Adrenal gland (tissue), 12 donors: ENCODE results near the gene GALNT10. TPM values are rescaled to one million over a fixed set of nuclear protein-coding genes. Genes with fewer than 3 reads are reported as not detected.
A peak's percentile ranks its signal among the peaks of the same experiment; 100 is the strongest.

Experiments
- DNase-seq, 7 donors: peaks; one replicate each; pipeline ENCODE4 v3.0.0-alpha.2; 2019 to 2020
- H3K27ac ChIP-seq, 5 donors: fragments of 200-600 bp; sonication (generic) in 4 of 5; 1 replicate in 3 of 5; 2 replicates in 2 of 5; pipeline versions ENCODE4 v1.5.1 to v1.8.0; 2016 to 2020; ENCODE audit warnings: mild to moderate bottlenecking in 1 of 5
- H3K27me3 ChIP-seq: fragments of 200-600 bp; 2 replicates; pipeline ENCODE4 v1.8.0; 2021
- H3K36me3 ChIP-seq, 2 donors: fragments of 200-600 bp; replicated peaks in 1 of 2; 1 replicate in 1 of 2; 2 replicates in 1 of 2; pipeline versions ENCODE4 v1.5.1 to v1.8.0; 2018 to 2022
- H3K4me1 ChIP-seq, 2 donors: fragments of 200-600 bp; replicated peaks in 1 of 2; 1 replicate in 1 of 2; 2 replicates in 1 of 2; pipeline versions ENCODE4 v1.5.1 to v1.8.0; 2018 to 2021
- H3K4me3 ChIP-seq, 4 donors: fragments of 200-600 bp; sonication (generic) in 3 of 4; one replicate each; pipeline ENCODE4 v1.5.1; 2016 to 2018
- H3K9me3 ChIP-seq, 3 donors: fragments of 200-600 bp; sonication (generic) in 1 of 3; replicated peaks in 1 of 3; 1 replicate in 2 of 3; 2 replicates in 1 of 3; pipeline versions ENCODE4 v1.5.1 to v1.8.0; 2016 to 2021
- CTCF ChIP-seq, 6 experiments: fragments of 450-650 bp in 4 of 6; fragments of 200-600 bp in 2 of 6; sonication (generic) in 1 of 6; IDR thresholded peaks; 1 replicate in 5 of 6; 2 replicates in 1 of 6; pipeline versions ENCODE4 v1.5.1 to v1.8.0; 2016 to 2021; ENCODE audit warnings: antibody characterized with exemption in 6 of 6, mild to moderate bottlenecking in 2 of 6, moderate library complexity in 1 of 6
- POLR2A ChIP-seq, 2 donors: fragments of 450-650 bp; IDR thresholded peaks; one replicate each; pipeline ENCODE4 v1.6.1; 2017; ENCODE audit warnings: antibody characterized with exemption in 2 of 2, mild to moderate bottlenecking in 2 of 2, moderate library complexity in 1 of 2
- WGBS, 4 donors: extraction: QIAGEN DNeasy Blood & Tissue Kit in 2 of 4; methylation state at CpG; one replicate each; pipeline versions ENCODE4 v1.1.5 to v1.1.7; 2013 to 2017; 5-methylcytosine and 5-hydroxymethylcytosine counted together
- intact Hi-C, 2 donors: fragments of 100-400 bp; cut with DNase I; formaldehyde crosslinking; loops; one replicate each; pipeline versions ENCODE4 v1.14.1 to v1.15.0; 2022 to 2023
- polyA plus RNA-seq, 3 donors: library from polyadenylated mRNA; stranded (reverse); fragments of 200-250 nt in 2 of 3; fragments of 350-450 nt in 1 of 3; fragmentation: Illumina TruSeq in 1 of 3; extraction: RNeasy Lipid Tissue Mini Kit (QIAGEN cat#74804) in 1 of 3; gene quantifications; one replicate each; pipeline ENCODE4 v1.2.3, GENCODE V29; 2013 to 2014
- total RNA-seq, 9 donors: library from RNA; depleted of rRNA in 4 of 9; stranded (reverse); fragments of >200 nt in 4 of 9; fragments of 120-200 nt in 1 of 9; fragmentation: NEBNext Ultra II Directional in 1 of 9; extraction: Animal tissue kit (Norgen Biotek cat#: 25700) in 1 of 9; gene quantifications; one replicate each; pipeline versions ENCODE4 v1.1.0 to v1.2.4, GENCODE V29; 2013 to 2023
- donor health status: healthy with polysubstance abuse.
- donor health status: Bipolar disorder and iron deficiency.
- donor health status: DM: yes; HTN: yes; CAD: no.
- donor health status: DM: no; HTN: no; CAD: no.
- donor health status: DM: no; HTN: no; CAD: no.
- donor health status: DM: yes; HTN: yes; CAD: no.

The GALNT10 gene
- total and polyA plus RNA-seq, 12 donors: 5.6 to 74.1 (median 43.4) TPM

- TF ChIP-seq POLR2A (IDR thresholded peaks at IDR 0.05) (no peak), CTCF (IDR thresholded peaks at IDR 0.05) (no peak)
- Histone ChIP-seq H3K27me3 (no peaks in the 10 kb centered on the region), H3K27ac (peak overlapping the region in 1 of 5 donors; percentile 59), H3K4me3 (no peak overlapping the region), H3K4me1 (peaks cover 4 to 43% of the 10 kb centered on the region in 2 donors), H3K9me3 (no peaks in the 10 kb centered on the region), H3K36me3 (no peaks in the 10 kb centered on the region)
- intact Hi-C loops: no loop called here
- DNase-seq: no peak
- 88 to 98% (median 93%) methylated on average over 6 of the region's 6 CpGs for WGBS, 4 donors
Observed at GRCh38 chr5:154271936-154272514, 81.5 kb downstream of the GALNT10 start.

GRCh38 chr5:154273028-154273617 is 82.6 kb downstream of the GALNT10 start:
- Histone ChIP-seq H3K27me3 (no peaks in the 10 kb centered on the region), H3K27ac (peak overlapping the region in 2 of 5 donors; percentile 45 to 59), H3K4me1 (peaks cover 7 to 51% of the 10 kb centered on the region in 2 donors), H3K36me3 (no peaks in the 10 kb centered on the region), H3K9me3 (no peaks in the 10 kb centered on the region), H3K4me3 (no peak overlapping the region)
- WGBS, 4 donors: 30 to 50% (median 38%) methylated on average over 3 of the region's 3 CpGs
- intact Hi-C loops: no loop called here
- peak in 6 of 7 donors; percentile 28 to 62 (median 34) for DNase-seq
- no peak for TF ChIP-seq POLR2A (IDR thresholded peaks at IDR 0.05)
- no peak for TF ChIP-seq CTCF (IDR thresholded peaks at IDR 0.05)

GRCh38 chr5:154273963-154274827 is 83.7 kb downstream of the GALNT10 start:
- Histone ChIP-seq H3K9me3 (no peaks in the 10 kb centered on the region), H3K27me3 (no peaks in the 10 kb centered on the region), H3K36me3 (no peaks in the 10 kb centered on the region), H3K4me3 (no peak overlapping the region), H3K27ac (peak overlapping the region in 1 of 5 donors; percentile 59), H3K4me1 (peaks cover 7 to 51% of the 10 kb centered on the region in 2 donors)
- TF ChIP-seq POLR2A (IDR thresholded peaks at IDR 0.05): no peak
- TF ChIP-seq CTCF (IDR thresholded peaks at IDR 0.05): no peak
- WGBS, 4 donors: 85 to 89% (median 87%) methylated on average over 2 of the region's 2 CpGs
- intact Hi-C loops: no loop called here
- no peak for DNase-seq

GRCh38 chr5:154274828-154275185 is 84.3 kb downstream of the GALNT10 start:
- Histone ChIP-seq H3K4me3 (no peak overlapping the region), H3K9me3 (no peaks in the 10 kb centered on the region), H3K27ac (no peak overlapping the region), H3K36me3 (no peaks in the 10 kb centered on the region), H3K4me1 (peaks cover 7 to 51% of the 10 kb centered on the region in 2 donors), H3K27me3 (no peaks in the 10 kb centered on the region)
- no peak for DNase-seq
- 64 to 86% (median 69%) methylated on average over 4 of the region's 4 CpGs for WGBS, 4 donors
- TF ChIP-seq CTCF (IDR thresholded peaks at IDR 0.05) (no peak), POLR2A (IDR thresholded peaks at IDR 0.05) (no peak)
- intact Hi-C loops: no loop called here
